Measurements from ENCODE around the gene DENND1A. TPM values are rescaled to one million over a fixed set of nuclear protein-coding genes. Genes with fewer than 3 reads are reported as not detected.
A peak's percentile ranks its signal among the peaks of the same experiment; 100 is the strongest.

Gene DENND1A
- total RNA-seq, 1 experiment from 2014 or later: 42.5 TPM

DNA sequence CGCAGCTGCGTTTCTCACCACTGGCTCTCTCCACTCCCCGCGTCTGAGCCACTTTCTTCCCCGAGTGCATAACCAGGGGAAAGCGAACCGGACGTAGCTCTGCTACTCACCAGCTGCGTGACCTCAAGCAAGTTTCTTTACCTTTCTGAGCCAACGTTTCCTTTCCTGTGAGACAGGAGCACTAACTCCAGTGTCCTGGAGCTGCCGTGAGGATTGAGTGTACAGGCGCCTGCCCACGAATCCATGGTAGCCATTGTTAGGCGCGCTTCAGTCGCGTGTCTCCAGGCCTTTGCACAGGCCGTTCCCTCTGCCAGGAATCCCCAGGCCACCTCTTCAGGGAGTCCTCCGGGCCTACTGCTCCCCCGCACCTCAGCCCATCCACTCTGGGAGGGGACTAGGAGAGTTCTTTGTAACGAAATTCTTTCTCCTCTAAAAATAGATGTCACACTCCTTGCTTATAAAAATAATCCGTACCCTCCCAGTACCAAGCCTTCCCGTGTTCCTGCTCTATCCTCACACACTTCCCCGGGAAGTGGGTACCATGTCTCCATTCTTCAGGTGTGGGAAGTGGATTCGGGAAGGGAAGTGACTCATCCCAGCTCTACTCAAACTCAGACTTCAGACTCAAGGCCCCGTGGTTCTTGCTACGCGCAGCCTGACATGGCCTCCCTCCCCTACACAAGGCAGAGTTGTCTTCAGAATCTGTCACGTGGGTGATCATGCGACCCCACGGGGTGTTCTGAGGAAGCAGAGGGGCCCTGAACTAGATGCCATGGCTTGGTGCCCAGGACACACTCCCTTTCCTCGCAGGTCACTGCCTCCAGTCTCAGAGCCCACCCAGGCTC lies 590.0 kb downstream of the DENND1A start:
- DNase-seq (ENCODE audit: unreplicated experiment): peak; percentile 34
- H3K4me3 Mint-ChIP-seq (ENCODE audit: unreplicated experiment): no peak overlapping the region
- H3K27me3 Mint-ChIP-seq (ENCODE audit: insufficient read depth, unreplicated experiment): no peaks in the 10 kb centered on the region
- intact Hi-C loops (cut with micrococcal nuclease): no loop called here
- H3K9me3 Mint-ChIP-seq (ENCODE audit: unreplicated experiment): no peaks in the 10 kb centered on the region
- ChIA-PET CTCF (interaction anchor here (0.6 to 1.7 kb wide), 4 partner anchors 9 to 259 kb away, joined by 3 to 4 read pairs (median 4); no protein-coding TSS in a partner anchor), POLR2A (no interaction called here)
- peaks cover 15% of the 10 kb centered on the region for H3K4me1 Mint-ChIP-seq (ENCODE audit: insufficient read depth, unreplicated experiment)
- no peaks in the 10 kb centered on the region for H3K36me3 Mint-ChIP-seq (ENCODE audit: insufficient read depth, unreplicated experiment)
- no TSS peak for BruUV-seq (replicated peaks)
- H3K27ac Mint-ChIP-seq (ENCODE audit: low read depth, unreplicated experiment): no peak overlapping the region
- TF ChIP-seq, protein P1, sequence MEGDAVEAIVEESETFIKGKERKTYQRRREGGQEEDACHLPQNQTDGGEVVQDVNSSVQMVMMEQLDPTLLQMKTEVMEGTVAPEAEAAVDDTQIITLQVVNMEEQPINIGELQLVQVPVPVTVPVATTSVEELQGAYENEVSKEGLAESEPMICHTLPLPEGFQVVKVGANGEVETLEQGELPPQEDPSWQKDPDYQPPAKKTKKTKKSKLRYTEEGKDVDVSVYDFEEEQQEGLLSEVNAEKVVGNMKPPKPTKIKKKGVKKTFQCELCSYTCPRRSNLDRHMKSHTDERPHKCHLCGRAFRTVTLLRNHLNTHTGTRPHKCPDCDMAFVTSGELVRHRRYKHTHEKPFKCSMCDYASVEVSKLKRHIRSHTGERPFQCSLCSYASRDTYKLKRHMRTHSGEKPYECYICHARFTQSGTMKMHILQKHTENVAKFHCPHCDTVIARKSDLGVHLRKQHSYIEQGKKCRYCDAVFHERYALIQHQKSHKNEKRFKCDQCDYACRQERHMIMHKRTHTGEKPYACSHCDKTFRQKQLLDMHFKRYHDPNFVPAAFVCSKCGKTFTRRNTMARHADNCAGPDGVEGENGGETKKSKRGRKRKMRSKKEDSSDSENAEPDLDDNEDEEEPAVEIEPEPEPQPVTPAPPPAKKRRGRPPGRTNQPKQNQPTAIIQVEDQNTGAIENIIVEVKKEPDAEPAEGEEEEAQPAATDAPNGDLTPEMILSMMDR (IDR thresholded peaks at IDR 0.05; ENCODE audit: unreplicated experiment): no peak

DNA sequence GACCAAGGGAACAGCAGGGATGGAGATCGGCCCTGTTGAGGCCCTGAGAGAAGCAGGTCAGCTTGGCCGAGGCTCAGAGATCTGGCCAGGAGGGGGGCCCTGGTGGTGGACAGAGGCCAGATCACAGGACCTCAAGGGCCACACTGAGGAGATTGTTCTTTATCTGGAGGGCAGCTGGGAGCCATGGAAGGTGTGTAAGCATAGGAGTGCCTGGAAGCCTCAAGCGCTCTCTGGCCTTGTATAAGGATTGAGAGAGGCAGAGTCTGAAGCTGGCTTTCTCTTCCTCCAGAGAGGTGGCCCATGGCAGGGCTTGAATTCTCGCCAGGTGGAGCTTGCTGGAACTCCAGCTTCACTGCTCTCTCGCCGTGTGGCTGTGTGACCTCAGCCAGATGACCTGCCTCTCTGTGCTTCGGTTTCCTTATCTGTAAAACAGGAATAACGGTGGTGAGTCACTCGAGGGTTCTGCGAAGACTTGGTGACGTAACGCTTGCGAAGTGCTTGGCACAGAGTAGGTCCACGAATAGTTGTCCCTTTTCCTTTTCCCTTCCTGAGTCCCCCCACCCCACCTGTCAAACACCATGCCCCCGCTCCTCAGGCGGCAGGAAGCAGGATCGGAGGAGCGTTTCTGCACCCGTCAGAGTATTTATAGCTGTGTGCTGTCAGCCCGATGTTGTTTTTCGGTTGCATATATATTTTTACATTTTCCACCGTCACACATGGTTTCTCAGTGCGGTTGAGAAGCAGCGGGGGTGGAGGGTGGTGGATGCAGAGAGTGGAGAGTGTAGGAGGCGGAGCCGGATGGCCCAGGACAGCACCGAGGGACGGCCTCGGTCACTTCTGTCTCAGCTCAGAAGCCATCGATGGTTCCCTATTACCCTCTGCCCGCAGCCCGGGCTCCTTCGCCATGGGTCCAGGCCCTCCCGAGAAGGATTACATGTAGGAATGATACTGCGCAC lies 590.9 kb downstream of the DENND1A start:
- intact Hi-C loops (cut with micrococcal nuclease): no loop called here
- no peak overlapping the region for H3K27ac Mint-ChIP-seq (ENCODE audit: low read depth, unreplicated experiment)

GRCh38 chr9:123337971-123338370 lies 592.0 kb downstream of the DENND1A start:
- BruUV-seq (replicated peaks): no TSS peak
- no peaks in the 10 kb centered on the region for H3K36me3 Mint-ChIP-seq (ENCODE audit: insufficient read depth, unreplicated experiment)
- TF ChIP-seq, protein P1 (IDR thresholded peaks at IDR 0.05; ENCODE audit: unreplicated experiment): no peak
- H3K27me3 Mint-ChIP-seq (ENCODE audit: insufficient read depth, unreplicated experiment): no peaks in the 10 kb centered on the region
- no peaks in the 10 kb centered on the region for H3K9me3 Mint-ChIP-seq (ENCODE audit: unreplicated experiment)
- peaks cover 15% of the 10 kb centered on the region for H3K4me1 Mint-ChIP-seq (ENCODE audit: insufficient read depth, unreplicated experiment)
- H3K27ac Mint-ChIP-seq (ENCODE audit: low read depth, unreplicated experiment): no peak overlapping the region
- intact Hi-C loops (cut with micrococcal nuclease): no loop called here
- ChIA-PET CTCF (interaction anchor here (0.6 to 1.4 kb wide), 6 partner anchors 12 to 1080 kb away, joined by 3 to 7 read pairs (median 6); no protein-coding TSS in a partner anchor), POLR2A (no interaction called here)
- no peak for DNase-seq (ENCODE audit: unreplicated experiment)
- no peak overlapping the region for H3K4me3 Mint-ChIP-seq (ENCODE audit: unreplicated experiment)

More for the DNA sequence above, 590.9 kb downstream of the DENND1A start:
- Mint-ChIP-seq H3K4me3 (ENCODE audit: unreplicated experiment) (no peak overlapping the region), H3K4me1 (ENCODE audit: insufficient read depth, unreplicated experiment) (peaks cover 15% of the 10 kb centered on the region), H3K27me3 (ENCODE audit: insufficient read depth, unreplicated experiment) (no peaks in the 10 kb centered on the region), H3K36me3 (ENCODE audit: insufficient read depth, unreplicated experiment) (no peaks in the 10 kb centered on the region), H3K9me3 (ENCODE audit: unreplicated experiment) (no peaks in the 10 kb centered on the region)
- CTCF ChIA-PET: interaction anchor here (0.6 to 1.7 kb wide), 8 partner anchors 9 to 1081 kb away, joined by 3 to 6 read pairs (median 4); no protein-coding TSS in a partner anchor
- BruUV-seq (replicated peaks): no TSS peak
- TF ChIP-seq, protein P1 (IDR thresholded peaks at IDR 0.05; ENCODE audit: unreplicated experiment): no peak
- DNase-seq (ENCODE audit: unreplicated experiment): no peak
- POLR2A ChIA-PET: no interaction called here

DNA sequence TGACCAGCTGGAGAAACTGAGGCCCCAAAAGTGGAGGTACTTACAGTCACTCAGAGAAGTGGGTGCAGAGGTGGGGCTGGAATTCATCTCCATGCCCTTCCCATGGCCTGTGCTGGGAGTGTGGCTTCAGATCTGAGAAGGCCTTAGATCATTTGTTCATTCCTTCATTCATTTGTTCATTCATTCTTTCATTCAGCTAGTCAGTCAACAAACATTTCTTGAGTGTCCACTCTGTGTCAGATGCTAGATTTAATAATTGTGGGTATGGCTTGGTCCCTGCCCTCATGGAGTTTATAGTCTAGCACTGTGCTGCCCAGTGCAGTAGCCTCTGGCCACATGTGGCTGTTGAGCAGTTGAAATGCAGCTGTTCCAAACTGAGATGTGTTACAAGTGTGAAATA lies 593.0 kb downstream of the DENND1A start:
- Mint-ChIP-seq H3K4me3 (ENCODE audit: unreplicated experiment) (no peak overlapping the region), H3K36me3 (ENCODE audit: insufficient read depth, unreplicated experiment) (no peaks in the 10 kb centered on the region), H3K9me3 (ENCODE audit: unreplicated experiment) (no peaks in the 10 kb centered on the region), H3K27me3 (ENCODE audit: insufficient read depth, unreplicated experiment) (no peaks in the 10 kb centered on the region), H3K4me1 (ENCODE audit: insufficient read depth, unreplicated experiment) (peaks cover 15% of the 10 kb centered on the region), H3K27ac (ENCODE audit: low read depth, unreplicated experiment) (no peak overlapping the region)
- TF ChIP-seq, protein P1 (IDR thresholded peaks at IDR 0.05; ENCODE audit: unreplicated experiment): no peak
- DNase-seq (ENCODE audit: unreplicated experiment): no peak
- ChIA-PET CTCF (interaction anchor here (0.6 to 1.4 kb wide), 5 partner anchors 13 to 735 kb away, joined by 3 to 7 read pairs (median 5); no protein-coding TSS in a partner anchor), POLR2A (interaction anchor here (0.8 kb wide), 1 partner anchor 22 kb away, joined by 3 read pairs; no protein-coding TSS in a partner anchor)
- no TSS peak for BruUV-seq (replicated peaks)
- intact Hi-C loops (cut with micrococcal nuclease): no loop called here
